Fibroblast of peridontal ligament (primary cell): Measurements from ENCODE around the gene RPH3AL.

Experiments
- DNase-seq: peaks from one replicate; pipeline ENCODE4 v3.0.0-alpha.2; 2010; ENCODE audit errors: extremely low read depth

The RPH3AL gene

GRCh38 chr17:336110-337021, 16.2 kb downstream of the RPH3AL start:
- DNase-seq, result no peak

GRCh38 chr17:335691-336090, 16.9 kb downstream of the RPH3AL start:
- DNase-seq, result no peak

GRCh38 chr17:334974-335481, 17.6 kb downstream of the RPH3AL start:
- no peak for DNase-seq

- no peak for DNase-seq
Observed at GRCh38 chr17:333626-334396, 18.8 kb downstream of the RPH3AL start.

GRCh38 chr17:332558-333322, 19.9 kb downstream of the RPH3AL start:
- DNase-seq, result peak; percentile 15

GRCh38 chr17:332023-332422, 20.6 kb downstream of the RPH3AL start:
- no peak for DNase-seq

GRCh38 chr17:330993-331701, 21.5 kb downstream of the RPH3AL start:
- no peak for DNase-seq

GRCh38 chr17:329784-330420, 22.7 kb downstream of the RPH3AL start:
- DNase-seq, result no peak

- no peak for DNase-seq
Observed at GRCh38 chr17:327971-328370, 24.6 kb downstream of the RPH3AL start.

- no peak for DNase-seq
Observed at GRCh38 chr17:327296-327695, 25.3 kb downstream of the RPH3AL start.

GRCh38 chr17:326010-326621, 26.5 kb downstream of the RPH3AL start:
- no peak for DNase-seq

- no peak for DNase-seq
Observed at GRCh38 chr17:325270-326009, 27.2 kb downstream of the RPH3AL start.

GRCh38 chr17:323721-324571, 28.7 kb downstream of the RPH3AL start:
- DNase-seq, result no peak

GRCh38 chr17:323181-323580, 29.4 kb downstream of the RPH3AL start:
- DNase-seq, result no peak

GRCh38 chr17:322006-322780, 30.4 kb downstream of the RPH3AL start:
- no peak for DNase-seq

- no peak for DNase-seq
Observed at GRCh38 chr17:321386-321941, 31.1 kb downstream of the RPH3AL start.

GRCh38 chr17:320809-321385, 31.7 kb downstream of the RPH3AL start:
- DNase-seq, result no peak
